NCI-H2227 (cell line): ENCODE data around the gene FALEC.

Source experiments
- DNase-seq: peaks from one replicate; lab custom pipeline; 2025; ENCODE audit not compliant: unreplicated experiment; lab: John Stamatoyannopoulos, UW

Gene FALEC

GRCh38 chr1:150515328-150516049 lies at the start of gene FALEC:
FALEC (plus strand) TSS chr1:150515752.
- DNase-seq = peak; percentile 98

- no peak for DNase-seq
These were observed 48.6 kb upstream of the FALEC start for GRCh38 chr1:150466964-150467363.

GRCh38 chr1:150469291-150469690 lies 46.3 kb upstream of the FALEC start:
- no peak for DNase-seq

- DNase-seq = no peak
These were observed 42.9 kb upstream of the FALEC start for GRCh38 chr1:150472601-150473200.

- no peak for DNase-seq
These were observed 41.9 kb upstream of the FALEC start for GRCh38 chr1:150473659-150474058.

DNA sequence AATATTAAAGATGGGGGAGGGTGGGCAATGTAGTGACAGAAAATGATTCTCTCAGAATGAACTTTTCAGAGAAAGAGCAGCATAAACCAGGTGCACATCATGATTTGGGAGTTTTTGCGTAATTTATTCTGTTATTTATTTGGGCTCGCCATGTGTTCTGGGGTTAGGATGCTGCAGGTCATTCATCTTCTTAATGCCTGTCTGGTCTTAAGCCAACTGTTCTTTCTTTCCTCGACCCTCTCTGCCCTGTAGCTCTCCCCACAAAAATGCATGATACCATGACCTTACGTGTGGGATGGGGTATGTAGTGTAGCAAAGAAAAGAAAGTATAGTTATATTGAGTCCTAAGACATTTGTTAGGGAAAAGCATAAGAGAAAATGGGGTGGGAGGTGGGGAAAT lies 40.7 kb upstream of the FALEC start:
- DNase-seq = no peak

- no peak for DNase-seq
These were observed 38.8 kb upstream of the FALEC start for GRCh38 chr1:150476754-150477153.

DNA sequence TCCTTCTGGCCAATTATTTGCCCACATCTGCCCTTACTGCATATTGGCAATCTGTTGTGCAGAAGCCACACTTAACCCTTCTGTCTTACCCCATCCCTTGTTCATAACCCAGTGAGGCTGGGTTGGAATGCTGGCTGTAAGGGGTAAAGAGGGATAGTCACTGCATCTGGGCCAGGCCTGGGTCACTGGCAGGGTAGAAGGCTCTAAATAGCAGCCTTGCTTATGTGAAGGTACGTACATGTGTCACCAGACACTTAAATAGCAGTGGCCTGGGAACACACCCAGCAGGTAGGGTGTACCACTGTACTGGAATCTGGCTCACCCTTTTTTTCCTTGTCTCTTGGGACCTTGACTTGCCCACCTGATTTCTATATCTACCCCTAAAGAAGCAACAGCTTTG lies 38.2 kb upstream of the FALEC start:
- DNase-seq = no peak

DNA sequence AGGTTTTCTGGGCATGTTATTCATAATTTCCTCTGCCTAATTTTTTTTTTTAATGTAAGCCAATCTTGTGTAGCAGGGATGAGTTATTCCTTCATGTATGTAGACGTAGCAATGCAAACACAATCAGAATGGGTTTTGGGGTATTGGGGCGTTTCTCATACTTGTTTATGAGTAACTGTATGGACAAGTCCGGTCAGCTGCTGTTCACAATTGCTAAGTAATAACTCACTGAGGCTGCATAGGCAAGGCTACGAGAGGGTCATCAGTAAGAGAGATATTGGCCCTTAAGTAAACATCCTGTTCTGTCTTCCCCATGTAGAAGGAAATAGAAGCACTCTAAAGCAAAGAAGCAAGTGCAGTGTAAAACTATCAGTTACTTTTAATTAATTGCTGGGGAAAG lies 37.8 kb upstream of the FALEC start:
- DNase-seq = no peak

GRCh38 chr1:150479370-150479769 lies 36.2 kb upstream of the FALEC start:
- DNase-seq = no peak

GRCh38 chr1:150479927-150480352 lies 35.6 kb upstream of the FALEC start:
- DNase-seq = no peak

DNA sequence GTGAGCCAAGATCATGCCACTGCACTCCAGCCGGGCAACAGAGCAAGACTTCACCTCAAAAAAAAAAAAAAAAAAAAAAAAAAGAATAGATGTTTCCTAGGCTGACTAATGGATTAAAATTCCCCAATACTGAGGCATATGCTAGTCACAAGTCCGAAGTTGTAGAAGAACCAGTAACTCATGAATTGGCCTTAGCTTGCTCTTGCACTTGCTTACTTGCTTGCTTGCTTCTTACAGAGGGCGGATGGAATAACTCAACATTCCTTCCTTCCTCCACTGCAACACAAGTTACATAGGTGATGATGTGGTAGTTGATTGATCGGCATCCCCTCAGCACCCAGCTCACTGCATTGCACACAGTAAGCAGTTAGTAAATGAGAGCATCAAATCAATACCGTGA lies 31.1 kb upstream of the FALEC start:
- DNase-seq = no peak

DNA sequence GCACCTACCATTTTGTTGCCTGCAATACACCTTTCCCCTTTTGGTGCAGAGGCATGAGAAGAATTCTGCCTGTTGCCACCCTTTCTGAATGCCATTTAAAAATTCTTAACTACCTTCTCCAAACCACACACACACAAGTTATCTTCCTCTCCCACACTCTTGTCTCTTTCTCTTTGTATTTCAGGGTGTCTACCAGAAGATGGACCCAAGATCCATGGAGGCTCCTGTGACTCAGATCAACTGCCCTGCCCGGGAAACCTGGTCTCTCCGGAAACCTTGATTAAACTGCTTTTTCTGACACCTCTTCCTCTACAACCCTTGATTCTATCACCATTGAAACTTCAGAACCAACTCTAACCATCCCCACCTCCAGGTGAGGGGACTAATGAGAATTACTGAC lies 30.7 kb upstream of the FALEC start:
- DNase-seq = no peak

DNA sequence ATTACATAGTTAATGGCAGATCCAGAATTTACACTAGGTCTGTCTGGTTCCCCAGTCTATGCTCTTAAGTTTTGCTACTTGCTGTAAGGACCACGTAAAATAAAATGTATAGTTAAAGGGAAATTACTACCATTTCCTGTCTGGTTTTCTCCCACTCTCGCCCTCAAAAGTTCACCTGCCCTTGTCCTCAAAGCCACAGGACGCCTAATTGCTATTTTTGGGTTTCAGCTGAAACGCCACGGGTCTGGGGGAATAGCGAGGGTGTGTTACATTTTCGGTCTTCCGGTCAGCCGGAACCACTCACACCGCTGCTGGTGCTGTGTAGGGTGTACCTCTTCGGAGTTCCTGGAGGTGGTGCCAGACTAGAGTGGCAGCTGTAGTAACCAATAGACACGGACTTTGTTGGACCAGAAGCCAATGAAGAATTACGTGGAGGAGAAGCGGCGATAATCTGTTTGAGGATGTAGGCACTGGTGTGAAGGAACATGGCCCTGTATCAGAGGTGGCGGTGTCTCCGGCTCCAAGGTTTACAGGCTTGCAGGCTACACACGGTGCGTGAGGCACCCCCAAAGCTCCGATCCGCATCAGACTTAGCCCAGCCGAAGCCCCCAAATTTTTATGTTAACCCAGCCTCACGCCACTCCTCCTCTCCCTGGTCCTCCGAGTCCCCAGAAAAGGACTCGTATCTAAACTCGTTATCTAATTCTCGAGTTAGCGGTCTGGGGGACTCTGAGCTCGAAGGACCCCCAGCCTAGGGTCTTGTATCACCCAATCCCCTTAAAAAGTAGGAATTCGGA lies 28.4 kb upstream of the FALEC start, which contains the start of gene TARS2:
TSS of gene TARS2 (plus strand) at position 454 of the 797 bp plus-strand sequence. CDS start at position 486, 32 bp downstream.
- DNase-seq = peak; percentile 99

GRCh38 chr1:150487763-150488115 lies 27.8 kb upstream of the FALEC start:
- DNase-seq = no peak

- no peak for DNase-seq
These were observed 22.4 kb upstream of the FALEC start for GRCh38 chr1:150493175-150493574.

GRCh38 chr1:150498342-150498741 lies 17.2 kb upstream of the FALEC start:
- DNase-seq = no peak

DNA sequence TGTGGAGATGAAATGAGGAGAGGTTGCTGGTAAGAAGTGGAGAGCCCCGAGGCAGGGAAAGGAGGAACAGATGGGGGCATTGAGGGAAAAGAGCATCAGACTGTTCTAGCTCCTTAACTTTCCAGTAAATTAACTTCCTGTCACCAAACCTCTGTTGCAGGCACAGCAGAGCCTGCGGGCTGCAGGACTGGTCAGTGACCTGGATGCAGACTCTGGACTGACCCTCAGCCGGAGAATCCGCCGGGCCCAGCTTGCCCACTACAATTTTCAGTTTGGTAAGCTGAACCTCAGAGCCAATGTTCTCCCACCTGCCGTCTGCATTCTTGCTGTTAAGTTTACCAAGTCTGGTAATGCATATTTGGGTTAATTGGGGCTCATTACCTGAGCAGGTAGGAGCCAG lies 10.1 kb upstream of the FALEC start:
- DNase-seq = no peak

- no peak for DNase-seq
These were observed 7.4 kb upstream of the FALEC start, which contains the start of gene ECM1 for GRCh38 chr1:150507912-150508864. ECM1 (plus strand) TSS chr1:150508109; CDS start chr1:150508210, 101 bp downstream.

GRCh38 chr1:150508982-150509381 lies 6.6 kb upstream of the FALEC start:
- no peak for DNase-seq

GRCh38 chr1:150511551-150511950 lies 4.0 kb upstream of the FALEC start:
- DNase-seq = peak; percentile 45
